Prostate gland (tissue), 2 donors: ENCODE data around the gene KIAA0232. TPM values are rescaled to one million over a fixed set of nuclear protein-coding genes. Genes with fewer than 3 reads are reported as not detected.

Experiments
- DNase-seq: peaks from one replicate; pipeline ENCODE4 v3.0.0-alpha.2; 2019; ENCODE audit warnings: low spot score
- H3K27ac ChIP-seq, 2 donors: fragments of 200-600 bp; sonication (generic); 2 replicates each; pipeline ENCODE4 v1.5.1; 2017 to 2019
- H3K27me3 ChIP-seq: fragments of 200-600 bp; sonication (generic); replicated peaks from 2 replicates; pipeline ENCODE4 v1.5.1; 2019; ENCODE audit not compliant: insufficient read depth
- H3K36me3 ChIP-seq, 2 donors: fragments of 200-600 bp; sonication (generic); 1 replicate in 1 of 2; 2 replicates in 1 of 2; pipeline versions ENCODE4 v1.5.1 to v1.8.1; 2017 to 2019
- H3K4me1 ChIP-seq: fragments of 200-600 bp; sonication (generic); replicated peaks from 2 replicates; pipeline ENCODE4 v1.5.1; 2019
- H3K4me3 ChIP-seq, 2 donors: fragments of 200-600 bp; sonication (generic); 2 replicates each; pipeline ENCODE4 v1.5.1; 2017 to 2019
- H3K9me3 ChIP-seq: fragments of 200-600 bp; sonication (generic); 2 replicates; pipeline ENCODE4 v1.5.1; 2017
- CTCF ChIP-seq, 4 experiments: fragments of 200-600 bp in 2 of 4; fragments of 450-650 bp in 2 of 4; sonication (generic) in 2 of 4; IDR thresholded peaks; 1 replicate in 3 of 4; 2 replicates in 1 of 4; pipeline ENCODE4 v1.5.1; 2016 to 2019; ENCODE audit warnings: antibody characterized with exemption in 4 of 4, mild to moderate bottlenecking in 2 of 4, moderate library complexity in 2 of 4
- POLR2A ChIP-seq: fragments of 450-650 bp; IDR thresholded peaks from one replicate; pipeline ENCODE4 v1.6.1; 2016; ENCODE audit warnings: antibody characterized with exemption, mild to moderate bottlenecking
- POLR2AphosphoS5 ChIP-seq: sonication (generic); formaldehyde crosslinking; IDR thresholded peaks from one replicate; pipeline ENCODE4 v1.6.1; 2017; ENCODE audit warnings: antibody characterized with exemption
- WGBS: methylation state at CpG from one replicate; pipeline ENCODE4 v1.1.5; 2018; 5-methylcytosine and 5-hydroxymethylcytosine counted together
- intact Hi-C: fragments of 100-400 bp; cut with DNase I; formaldehyde crosslinking; loops from one replicate; pipeline ENCODE4 v1.14.2; 2022
- total RNA-seq, 2 donors: library from RNA; depleted of rRNA; stranded (reverse); fragments of >200 nt; gene quantifications; one replicate each; pipeline ENCODE4 v1.1.0, GENCODE V29; 2016

Gene KIAA0232
- total RNA-seq, 2 donors from 2014 or later, result 35.3 to 42.1 TPM

DNA sequence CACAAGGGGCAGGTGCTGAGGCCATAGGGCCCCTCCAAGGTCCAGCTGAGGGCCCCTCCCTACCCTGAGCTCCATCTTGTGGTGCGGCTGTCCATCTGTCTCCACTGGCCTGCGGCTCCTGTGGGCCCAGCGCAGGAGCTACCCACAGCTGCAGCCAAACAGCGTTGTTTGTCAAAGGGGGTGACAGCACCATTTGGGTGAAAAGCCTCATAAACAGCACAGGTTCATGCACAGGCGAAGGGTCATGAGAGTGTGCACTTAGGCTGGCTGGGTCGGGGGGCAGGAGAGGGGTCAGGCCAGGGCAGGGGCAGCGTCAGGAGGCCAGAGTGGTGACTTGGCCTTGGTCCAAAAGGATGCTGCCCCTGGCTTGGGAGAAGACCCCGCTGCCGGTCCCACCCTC lies 34.2 kb upstream of the KIAA0232 start:
- H3K4me1 ChIP-seq, result peaks cover 39% of the 10 kb centered on the region
- 92% methylated on average over 9 of the region's 9 CpGs for WGBS
- no peaks in the 10 kb centered on the region for H3K27me3 ChIP-seq
- TF ChIP-seq POLR2AphosphoS5, result no peak
- TF ChIP-seq CTCF (IDR thresholded peaks at IDR 0.05), result no peak
- TF ChIP-seq POLR2A, result no peak
- H3K4me3 ChIP-seq, result no peak overlapping the region
- H3K36me3 ChIP-seq, result no peaks in the 10 kb centered on the region
- H3K9me3 ChIP-seq, result no peaks in the 10 kb centered on the region
- H3K27ac ChIP-seq, result peak overlapping the region; percentile 72 to 83
- intact Hi-C loops, result no loop called here
- DNase-seq, result no peak

- H3K9me3 ChIP-seq, result no peaks in the 10 kb centered on the region
- intact Hi-C loops, result no loop called here
- WGBS, result 38% methylated on average over 25 of the region's 25 CpGs
- peak overlapping the region; percentile 45 to 83 for H3K27ac ChIP-seq
- no peaks in the 10 kb centered on the region for H3K27me3 ChIP-seq
- TF ChIP-seq POLR2A (peak; percentile 18), CTCF (IDR thresholded peaks at IDR 0.05) (no peak), POLR2AphosphoS5 (peak; percentile 32)
- H3K4me3 ChIP-seq, result no peak overlapping the region
- peak; percentile 53 for DNase-seq
- H3K36me3 ChIP-seq, result no peaks in the 10 kb centered on the region
- peaks cover 39% of the 10 kb centered on the region for H3K4me1 ChIP-seq
These were observed 33.0 kb upstream of the KIAA0232 start for GRCh38 chr4:6749340-6750171.

DNA sequence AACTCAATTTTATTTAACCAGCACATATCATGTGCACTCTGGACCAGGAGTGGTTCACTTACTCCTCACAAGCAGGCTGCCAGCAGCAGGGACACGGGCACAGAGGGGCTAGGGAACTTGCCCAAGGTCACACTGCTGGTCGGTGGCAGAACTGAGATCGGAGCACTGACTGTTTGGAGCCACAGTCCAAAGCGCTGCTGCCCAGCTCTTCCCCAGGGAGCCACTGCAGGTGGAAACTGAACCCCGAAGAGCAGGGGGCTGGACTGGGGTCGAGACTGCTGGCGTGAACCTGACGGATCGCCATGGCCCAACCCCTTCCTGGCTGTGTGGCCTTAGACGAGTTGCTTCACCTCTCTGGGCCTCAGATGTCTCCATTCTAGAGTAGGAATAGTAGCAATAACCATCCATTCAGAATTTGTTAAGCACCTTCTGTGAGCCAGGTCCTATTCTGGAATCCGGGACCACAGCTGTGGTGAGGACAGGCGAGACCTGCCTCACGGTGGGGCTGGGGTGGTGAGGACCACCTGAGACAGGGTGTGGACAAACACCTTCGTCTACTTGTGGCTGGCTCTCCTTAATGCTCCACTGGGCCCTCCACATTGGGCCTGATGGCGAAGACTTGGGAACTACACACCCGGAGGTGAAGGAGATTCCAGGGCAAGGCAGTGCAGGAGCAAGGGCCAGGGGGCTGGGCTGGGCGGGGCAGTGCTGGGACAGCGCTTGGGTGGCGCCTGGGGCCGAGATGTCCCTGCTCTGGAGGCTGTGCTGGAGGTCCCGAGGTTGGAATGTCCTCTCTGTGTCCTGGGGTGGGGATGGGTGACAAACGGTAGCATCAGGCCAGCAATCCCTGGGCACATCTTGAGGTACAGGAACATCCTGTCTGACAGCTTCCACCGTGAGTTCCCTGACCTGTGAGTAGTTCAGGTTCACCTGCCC lies 32.0 kb upstream of the KIAA0232 start:
- Histone ChIP-seq H3K27ac (peak overlapping the region; percentile 45 to 83), H3K4me3 (no peak overlapping the region), H3K27me3 (no peaks in the 10 kb centered on the region), H3K9me3 (no peaks in the 10 kb centered on the region), H3K4me1 (peaks cover 39% of the 10 kb centered on the region), H3K36me3 (no peaks in the 10 kb centered on the region)
- TF ChIP-seq CTCF (IDR thresholded peaks at IDR 0.05) (no peak), POLR2AphosphoS5 (peak; percentile 18)
- DNase-seq, result peak; percentile 73
- WGBS, result 80% methylated on average over 23 of the region's 23 CpGs
- intact Hi-C loops, result no loop called here

DNA sequence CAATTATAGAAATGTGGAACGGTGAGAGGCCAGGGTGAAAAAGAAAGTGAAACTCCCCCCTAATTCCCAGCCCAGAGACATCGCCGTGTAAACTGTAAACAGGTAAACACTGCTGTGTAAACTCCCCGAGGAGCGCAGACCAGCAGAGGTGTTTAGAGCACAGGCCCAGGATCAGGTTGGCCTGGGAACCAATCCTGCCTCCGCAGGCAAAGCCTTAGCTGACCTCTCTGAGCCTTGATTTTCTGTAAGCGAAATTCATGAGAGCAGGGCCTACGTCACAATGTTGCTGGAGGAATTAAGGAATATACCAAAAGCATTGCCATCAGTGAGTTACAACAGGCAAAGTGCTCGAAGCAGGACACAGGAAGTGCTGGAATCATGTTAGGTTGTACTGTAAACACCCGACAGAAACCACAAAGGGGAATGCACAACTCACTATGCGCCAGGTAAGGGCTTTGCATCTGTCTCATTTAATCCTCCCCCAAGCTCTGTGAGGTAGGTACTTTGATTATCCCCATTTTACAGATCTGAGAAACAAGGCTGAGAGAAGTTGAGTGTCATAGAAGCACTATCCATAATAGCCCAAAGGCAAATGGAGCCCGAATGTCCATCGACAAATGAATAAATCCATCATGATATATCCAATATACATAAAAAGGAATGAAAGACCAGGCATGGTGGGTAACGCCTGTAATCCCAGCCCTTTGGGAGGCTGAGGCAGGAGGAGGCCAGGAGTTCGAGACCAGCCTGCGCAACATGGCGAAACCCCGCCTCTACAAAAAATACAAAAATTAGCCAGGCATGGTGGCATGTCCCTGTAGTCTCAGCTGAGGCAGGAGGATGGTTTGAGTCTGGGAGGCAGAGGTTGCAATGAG lies 30.7 kb upstream of the KIAA0232 start:
- DNase-seq, result no peak
- no peaks in the 10 kb centered on the region for H3K36me3 ChIP-seq
- WGBS, result 79% methylated on average over 18 of the region's 18 CpGs
- intact Hi-C loops, result no loop called here
- H3K9me3 ChIP-seq, result no peaks in the 10 kb centered on the region
- H3K4me3 ChIP-seq, result no peak overlapping the region
- no peaks in the 10 kb centered on the region for H3K27me3 ChIP-seq
- H3K27ac ChIP-seq, result peak overlapping the region; percentile 45 to 83
- H3K4me1 ChIP-seq, result peaks cover 34% of the 10 kb centered on the region
- TF ChIP-seq CTCF (IDR thresholded peaks at IDR 0.05), result no peak
- TF ChIP-seq POLR2AphosphoS5, result no peak
- TF ChIP-seq POLR2A, result no peak
